B cell (primary cell): ENCODE data around the gene EID2.

Experiments used
- CTCF ChIP-seq: fragments of 200-600 bp; IDR thresholded peaks from one replicate; pipeline ENCODE4 v1.8.0; 2022; ENCODE audit warnings: antibody characterized with exemption, mild to moderate bottlenecking
- EZH2 ChIP-seq: IDR thresholded peaks from 2 replicates; pipeline ENCODE4 v1.6.1; 2012; ENCODE audit warnings: borderline replicate concordance, low read depth, mild to moderate bottlenecking, moderate library complexity, low read length; ENCODE audit not compliant: insufficient read depth, poor library complexity, severe bottlenecking

DNA sequence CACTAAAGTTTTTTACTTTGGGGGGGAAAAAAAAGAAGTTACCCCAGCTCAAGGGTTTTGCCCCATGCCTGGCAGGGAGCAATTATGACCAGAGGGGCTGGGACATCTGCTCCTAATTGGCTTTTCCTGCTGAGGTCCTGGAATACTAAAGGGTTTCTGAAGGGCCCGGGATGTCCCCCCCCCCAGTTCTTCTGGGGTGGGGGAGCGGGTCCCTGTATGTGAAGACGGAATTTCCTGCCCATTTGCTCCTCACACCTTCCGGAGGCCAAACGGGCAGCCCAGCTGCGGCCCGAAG, 42.3 kb downstream of the EID2 start:
- TF ChIP-seq CTCF (no peak), EZH2 (no peak)
